Adipocyte (in vitro differentiated cells): Measurements from ENCODE around the gene ZNF559.
A peak's percentile ranks its signal among the peaks of the same experiment; 100 is the strongest.

Source experiments
- DNase-seq: peaks from one replicate; pipeline ENCODE4 v3.0.0-alpha.2; 2015; ENCODE audit warnings: low read depth
- H3K27me3 ChIP-seq: replicated peaks from 2 replicates; pipeline ENCODE4 v1.7.0; 2013; ENCODE audit warnings: mild to moderate bottlenecking, low read length, moderate library complexity; ENCODE audit not compliant: control insufficient read depth, insufficient read depth
- H3K36me3 ChIP-seq: 2 replicates; pipeline ENCODE4 v1.7.0; 2013; ENCODE audit warnings: low read length, mild to moderate bottlenecking, moderate library complexity; ENCODE audit not compliant: control insufficient read depth, insufficient read depth, severe bottlenecking
- H3K4me1 ChIP-seq: 2 replicates; pipeline ENCODE4 v1.7.0; 2013; ENCODE audit warnings: mild to moderate bottlenecking, low read length, moderate library complexity; ENCODE audit not compliant: control insufficient read depth, insufficient read depth
- H3K4me3 ChIP-seq: 2 replicates; pipeline ENCODE4 v1.7.0; 2013; ENCODE audit warnings: mild to moderate bottlenecking, low read length, moderate library complexity
- H3K9ac ChIP-seq: 2 replicates; pipeline ENCODE4 v1.7.0; 2013; ENCODE audit warnings: mild to moderate bottlenecking, low read length, moderate library complexity
- H3K9me3 ChIP-seq: 2 replicates; pipeline ENCODE4 v1.7.0; 2013; ENCODE audit warnings: mild to moderate bottlenecking, low read length, moderate library complexity; ENCODE audit not compliant: control insufficient read depth

Gene ZNF559

GRCh38 chr19:9354651-9355050 lies 30.7 kb downstream of the ZNF559 start:
- Histone ChIP-seq H3K9ac (no peak overlapping the region), H3K4me1 (no peaks in the 10 kb centered on the region), H3K9me3 (peaks cover 90% of the 10 kb centered on the region)

GRCh38 chr19:9362905-9363304 lies 38.9 kb downstream of the ZNF559 start, which contains the start of gene ZNF177:
TSS of gene ZNF177 (plus strand) at chr19:9363013. CDS start at chr19:9378312, 15,299 bp downstream.
- DNase-seq, result no peak
- H3K9me3 ChIP-seq, result peaks cover 98% of the 10 kb centered on the region

More at GRCh38 chr19:9354651-9355050, 30.7 kb downstream of the ZNF559 start:
- peaks cover 49% of the 10 kb centered on the region for H3K36me3 ChIP-seq
- DNase-seq, result no peak
- no peak overlapping the region for H3K4me3 ChIP-seq
- no peaks in the 10 kb centered on the region for H3K27me3 ChIP-seq

GRCh38 chr19:9370738-9371619 lies 47.0 kb downstream of the ZNF559 start:
- Histone ChIP-seq H3K27me3 (no peaks in the 10 kb centered on the region), H3K4me1 (no peaks in the 10 kb centered on the region), H3K4me3 (peak overlapping the region; percentile 63), H3K9ac (no peak overlapping the region), H3K9me3 (peaks cover 100% of the 10 kb centered on the region), H3K36me3 (peaks cover 77% of the 10 kb centered on the region)
- DNase-seq, result no peak

More at GRCh38 chr19:9362905-9363304, 38.9 kb downstream of the ZNF559 start, which contains the start of gene ZNF177:
- peak within 1 kb of the TSS; percentile 75 for H3K4me3 ChIP-seq
- no peak within 1 kb of the TSS for H3K9ac ChIP-seq
- H3K4me1 ChIP-seq, result no peaks in the 10 kb centered on the region
- H3K36me3 ChIP-seq, result peaks cover 23% of the 10 kb centered on the region
- no peaks in the 10 kb centered on the region for H3K27me3 ChIP-seq

- Histone ChIP-seq H3K27me3 (no peaks in the 10 kb centered on the region), H3K4me1 (no peaks in the 10 kb centered on the region), H3K4me3 (peak overlapping the region; percentile 72), H3K36me3 (peaks cover 100% of the 10 kb centered on the region), H3K9me3 (peaks cover 100% of the 10 kb centered on the region), H3K9ac (no peak overlapping the region)
- no peak for DNase-seq
Observed at GRCh38 chr19:9381361-9381785, 57.4 kb downstream of the ZNF559 start.
